Kidney glomerular epithelial cell (primary cell): ENCODE measurements around the gene SKIDA1.

Experiments used
- DNase-seq: peaks from one replicate; lab custom pipeline; 2025; lab: John Stamatoyannopoulos, UW

SKIDA1 gene

DNA sequence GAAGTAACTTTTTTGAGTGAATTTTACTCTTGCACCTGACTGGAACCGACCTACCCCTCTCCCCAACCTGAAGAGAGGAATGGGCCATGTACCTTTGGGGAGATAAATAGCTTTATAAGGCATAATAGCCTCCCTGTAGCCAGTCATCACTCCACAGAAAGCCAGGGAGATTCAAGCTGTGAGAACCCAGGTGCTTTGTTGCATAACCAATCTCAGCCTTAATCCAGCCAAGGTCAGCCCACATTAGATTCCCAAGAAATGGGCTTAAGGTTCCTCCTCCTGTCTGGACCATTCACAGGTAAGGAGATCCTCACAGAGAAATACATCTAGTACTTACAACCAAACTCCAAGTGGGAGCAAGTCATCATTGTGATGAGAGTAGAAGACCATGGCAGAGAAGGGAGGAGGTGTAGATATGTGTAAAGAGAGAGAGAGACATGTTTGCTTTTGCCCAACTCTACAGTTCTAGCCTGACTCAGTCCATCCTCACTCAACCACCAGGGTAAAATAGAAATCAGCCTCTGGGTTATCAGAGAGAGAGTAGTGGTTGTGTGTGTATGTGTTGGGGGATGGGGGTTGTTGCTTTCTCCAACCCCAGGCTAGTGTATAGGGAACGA, 23.6 kb downstream of the SKIDA1 start:
- DNase-seq: no peak

DNA sequence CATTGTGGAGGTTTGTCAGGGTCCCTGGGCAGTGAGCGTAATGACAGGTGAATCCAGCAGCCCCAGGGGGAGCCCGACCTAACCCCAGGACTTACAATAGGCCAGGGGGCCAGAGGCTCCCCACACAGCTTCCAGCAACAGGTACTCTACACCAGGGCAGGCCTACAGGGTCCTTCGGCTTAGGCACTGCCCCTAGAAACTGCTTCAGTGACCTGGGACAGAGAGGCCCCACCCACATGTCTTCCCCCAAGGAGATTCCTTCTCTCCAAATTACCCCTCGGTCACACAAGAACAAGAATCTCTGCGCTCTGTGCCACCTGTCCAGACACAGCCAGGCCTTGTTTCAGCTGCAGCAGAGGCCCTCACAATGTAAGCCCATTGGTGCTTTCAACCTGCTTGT, 24.4 kb downstream of the SKIDA1 start:
- DNase-seq: no peak

GRCh38 chr10:21500578-21500910, 24.9 kb downstream of the SKIDA1 start:
- no peak for DNase-seq

GRCh38 chr10:21499701-21500577, 25.5 kb downstream of the SKIDA1 start:
- DNase-seq: no peak

GRCh38 chr10:21498986-21499385, 26.5 kb downstream of the SKIDA1 start:
- DNase-seq: no peak

DNA sequence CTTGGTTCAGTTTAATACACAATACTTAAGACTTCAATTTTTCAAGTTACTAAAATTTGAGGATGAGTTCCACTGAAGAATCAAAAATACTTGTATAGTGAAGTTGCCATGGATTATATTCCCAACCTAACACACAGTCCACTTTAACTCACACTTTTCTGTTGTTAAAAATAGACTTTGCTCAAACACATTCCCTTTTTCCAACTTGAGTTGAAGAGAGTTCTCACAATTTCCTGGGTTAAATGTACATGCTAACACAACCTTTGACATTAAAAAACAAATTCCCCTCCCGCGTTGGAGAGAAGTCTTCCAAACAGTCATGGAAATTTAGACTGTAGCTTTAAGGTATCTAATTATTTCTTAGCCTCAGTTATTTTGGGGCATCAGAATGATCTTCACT, 27.1 kb downstream of the SKIDA1 start:
- DNase-seq: no peak

GRCh38 chr10:21497177-21497807, 28.2 kb downstream of the SKIDA1 start:
- peak; percentile 86 for DNase-seq

DNA sequence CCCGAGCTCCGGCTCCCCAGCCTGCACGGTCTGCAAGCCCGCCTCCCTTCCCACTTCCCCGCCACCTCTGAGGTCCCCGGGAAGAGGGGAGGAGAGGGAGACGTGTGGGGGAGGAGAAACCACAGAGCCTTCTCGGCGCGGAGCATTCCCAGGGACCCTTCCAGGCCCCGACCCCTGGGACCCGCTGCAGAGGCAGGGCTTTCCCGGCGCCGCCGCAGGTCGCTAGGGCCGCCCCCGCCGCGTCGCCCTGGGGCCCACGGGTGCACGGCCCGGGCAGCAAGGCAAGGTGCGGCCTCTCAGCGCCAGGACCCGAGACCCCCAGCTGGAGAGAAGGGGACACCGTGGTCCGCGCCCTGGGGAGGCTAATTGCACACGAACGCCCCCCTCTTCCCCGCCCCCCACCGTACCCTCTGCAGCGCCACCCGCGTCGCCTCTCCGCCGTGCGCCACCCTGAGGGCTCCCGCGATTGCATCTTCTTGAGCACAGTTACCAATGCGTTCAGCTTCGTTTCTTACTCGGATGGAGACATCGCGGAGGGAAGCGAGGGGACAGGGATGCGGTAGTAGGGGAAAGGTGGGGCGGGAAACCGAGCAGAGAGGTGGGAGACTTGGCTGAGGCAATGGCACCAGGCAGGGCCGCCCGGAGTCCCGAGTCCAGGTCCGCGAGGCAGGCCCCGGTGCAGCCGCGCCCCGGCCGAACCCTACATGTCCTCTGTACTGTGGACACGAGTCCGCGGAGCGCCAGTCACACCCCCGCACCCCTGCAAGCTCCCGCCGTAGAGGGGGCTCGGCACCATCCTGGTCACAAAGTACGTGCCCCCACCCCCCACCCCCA, 28.9 kb downstream of the SKIDA1 start:
- DNase-seq: no peak

DNA sequence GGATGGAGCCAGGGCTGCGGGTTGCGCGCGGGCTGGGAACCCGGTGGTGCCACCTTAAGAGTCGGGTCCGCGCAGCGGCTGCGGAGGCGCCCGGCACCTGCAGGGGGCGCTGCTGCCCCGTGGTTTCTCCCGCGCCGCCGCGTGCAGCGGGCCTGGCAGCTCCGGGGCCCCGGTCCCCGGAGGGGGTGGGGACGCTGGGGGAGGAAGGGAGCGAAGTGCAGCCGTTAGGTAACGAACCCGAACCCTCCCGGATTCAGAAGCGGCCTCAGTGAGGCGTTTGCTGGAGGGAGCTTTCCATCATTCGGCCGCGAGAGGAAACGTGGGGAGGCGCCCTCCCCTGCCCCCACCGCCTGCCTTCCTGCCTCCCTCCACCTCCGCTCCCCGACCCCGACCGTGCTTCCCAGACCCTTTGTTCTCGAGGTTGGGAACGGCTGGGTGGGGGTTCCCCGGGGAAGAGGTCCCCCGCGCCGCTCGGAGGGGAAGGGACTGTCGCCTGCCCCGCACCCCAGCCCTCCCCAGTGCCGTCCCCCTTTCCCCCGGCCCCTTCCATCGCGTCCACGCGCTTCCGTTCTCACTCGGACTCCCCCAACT, 29.6 kb downstream of the SKIDA1 start:
- DNase-seq: peak; percentile 83

DNA sequence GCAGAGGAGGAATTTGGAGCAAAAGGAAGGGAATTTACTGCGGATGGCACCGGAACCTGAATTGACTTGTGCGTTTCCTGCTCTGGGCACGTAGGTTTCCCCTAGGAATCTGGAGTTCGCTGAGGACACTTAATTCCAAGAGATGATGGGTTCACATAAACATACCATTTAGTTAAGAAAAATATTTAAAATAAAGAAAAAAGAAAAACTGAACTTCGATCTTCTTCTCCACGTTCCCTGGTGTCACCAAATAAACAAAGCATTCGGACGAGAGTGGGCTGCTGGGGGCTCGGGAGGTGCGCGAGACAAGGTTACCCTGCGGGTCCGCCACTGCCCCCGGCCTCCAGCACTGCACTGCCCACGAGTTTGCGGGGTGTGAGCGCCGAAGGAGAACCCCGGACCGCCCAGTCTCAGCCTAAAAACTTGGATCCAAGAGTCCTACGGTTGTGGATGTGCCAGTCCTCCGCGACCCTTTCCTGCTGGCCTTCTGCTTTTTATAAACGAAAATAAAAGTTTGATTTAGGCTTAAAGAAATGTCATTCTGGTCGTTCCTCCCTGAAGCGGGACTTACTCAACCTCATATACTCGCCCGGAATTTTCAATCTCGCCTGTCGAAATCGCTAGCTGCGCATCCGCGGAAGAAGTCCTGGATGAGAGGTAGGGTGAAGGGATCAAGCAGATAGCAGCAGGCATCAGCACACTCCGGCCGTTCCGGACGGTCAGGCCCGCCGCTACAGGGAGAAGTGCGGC, 30.3 kb downstream of the SKIDA1 start:
- DNase-seq: peak; percentile 34

DNA sequence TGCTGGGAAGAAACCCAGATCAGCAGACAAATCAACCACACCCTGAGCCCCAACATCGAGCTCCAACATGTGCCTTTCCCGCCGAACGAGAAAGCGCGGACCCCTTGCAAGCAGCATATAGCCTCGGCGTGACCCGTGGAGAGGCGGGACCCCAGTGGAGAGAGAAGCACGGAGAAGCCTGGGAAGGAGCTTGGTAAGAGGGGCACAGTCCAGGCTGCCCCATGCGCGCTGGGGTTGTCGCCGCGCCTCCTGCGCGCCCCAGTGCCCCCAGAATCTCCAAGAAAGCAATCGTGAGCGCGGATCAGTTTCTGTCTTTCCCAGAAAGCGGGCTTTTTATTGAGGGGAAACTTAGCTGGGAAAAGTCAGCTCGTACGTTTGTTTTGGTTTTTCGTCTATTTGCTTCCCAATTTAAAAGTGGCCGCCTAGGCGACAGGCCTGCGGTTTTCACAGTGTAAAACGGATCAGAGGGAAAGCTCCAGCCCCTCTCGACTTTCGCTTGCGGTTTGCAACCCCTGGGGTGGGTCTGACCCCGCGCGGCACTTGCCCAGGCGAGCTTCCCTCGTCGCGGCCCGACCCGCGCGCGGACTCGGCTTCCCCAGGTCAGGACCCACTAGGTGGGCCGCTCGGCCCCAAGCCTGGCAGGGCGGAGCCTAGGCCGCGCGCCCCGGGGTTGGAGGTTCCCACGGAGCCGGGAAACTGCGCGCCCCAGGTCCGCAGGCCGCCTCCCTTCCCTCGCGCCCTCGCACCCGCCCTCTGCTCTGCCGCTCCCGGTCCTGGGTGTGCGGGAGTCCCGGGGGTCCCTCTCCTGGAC, 31.1 kb downstream of the SKIDA1 start:
- no peak for DNase-seq

- no peak for DNase-seq
These were observed 31.7 kb downstream of the SKIDA1 start for GRCh38 chr10:21493784-21494183.

DNA sequence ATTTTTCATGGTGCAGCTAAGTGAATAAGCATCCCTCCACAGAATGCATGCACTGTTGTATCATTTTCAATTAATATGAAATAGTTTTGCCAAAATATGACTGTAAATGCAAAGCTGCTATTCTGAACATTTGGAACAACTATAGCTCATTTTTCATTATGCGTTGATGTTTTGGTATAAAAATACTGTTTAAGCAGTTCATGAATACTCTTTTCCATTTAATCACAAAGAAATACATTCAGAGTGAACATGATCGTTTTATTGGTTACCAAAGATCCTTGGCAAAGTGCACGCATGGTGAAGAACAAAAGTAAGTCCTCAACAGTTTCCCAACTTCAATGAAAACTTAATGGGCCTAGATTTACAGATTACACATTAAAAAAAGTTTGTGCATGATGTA, 33.1 kb downstream of the SKIDA1 start:
- DNase-seq: no peak

GRCh38 chr10:21490711-21491105, 34.8 kb downstream of the SKIDA1 start:
- DNase-seq: no peak

GRCh38 chr10:21490028-21490710, 35.3 kb downstream of the SKIDA1 start:
- no peak for DNase-seq

DNA sequence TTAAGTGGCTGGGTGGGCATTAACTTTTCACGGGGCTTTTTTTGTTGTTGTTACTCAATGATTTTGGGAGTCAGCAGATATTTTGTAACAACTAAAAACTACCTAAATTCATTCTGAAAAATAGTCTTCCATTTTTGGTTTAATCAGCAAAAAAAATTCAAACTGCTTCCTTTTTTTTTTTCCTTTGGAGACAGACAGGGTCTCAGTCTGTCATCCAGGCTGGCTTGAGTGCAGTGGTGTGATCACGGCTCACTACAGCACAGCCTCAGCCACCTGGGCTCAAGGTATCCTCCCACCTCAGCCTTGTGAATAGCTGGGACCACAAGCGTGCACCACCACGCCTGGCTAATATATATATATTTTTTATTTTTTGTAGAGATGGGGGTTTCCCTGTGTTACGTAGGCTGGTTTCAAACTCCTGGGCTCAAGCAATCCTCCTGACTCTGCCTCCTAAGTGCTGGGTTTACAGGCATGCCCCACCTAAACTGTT, 36.5 kb downstream of the SKIDA1 start:
- DNase-seq: no peak

DNA sequence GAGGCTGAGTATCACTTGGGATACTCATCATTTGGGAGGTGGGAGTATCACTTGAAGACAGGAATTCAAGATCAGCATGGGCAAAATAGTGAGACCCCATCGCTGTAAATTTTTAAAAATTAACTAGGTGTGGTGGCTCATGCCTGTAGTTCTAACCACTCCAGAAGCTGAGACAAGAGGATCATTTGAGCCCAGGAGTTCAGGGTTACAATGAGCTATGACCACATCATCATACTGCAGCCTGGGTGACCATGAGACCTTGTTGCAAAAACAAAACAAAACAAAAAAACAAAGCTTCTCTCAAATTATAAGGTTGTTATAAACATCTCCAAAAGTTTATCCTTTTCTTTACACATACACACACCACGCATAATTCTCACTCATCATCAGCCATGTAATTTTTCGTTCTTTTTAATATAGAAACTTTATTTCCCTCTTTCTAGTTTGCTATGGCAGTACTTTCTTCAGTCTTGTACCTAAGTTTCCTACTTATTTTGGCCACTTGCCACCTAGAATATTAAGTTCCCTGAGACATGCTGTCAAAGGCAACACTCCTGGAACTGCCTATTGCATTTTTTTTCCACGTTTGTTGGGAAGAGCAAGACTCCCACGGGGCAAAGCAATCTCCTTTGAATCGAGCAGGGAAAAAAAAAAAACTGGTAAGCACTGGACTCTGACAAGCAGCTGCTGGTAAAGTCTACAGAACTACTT, 37.1 kb downstream of the SKIDA1 start:
- DNase-seq: peak; percentile 47

GRCh38 chr10:21487416-21488180, 37.9 kb downstream of the SKIDA1 start:
- no peak for DNase-seq
